ENCODE data around the gene SLC25A12. TPM values are rescaled to one million over a fixed set of nuclear protein-coding genes. Genes with fewer than 3 reads are reported as not detected.

SLC25A12 gene
- total RNA-seq, 1 donor from 2014 or later: 9.7 TPM

DNA sequence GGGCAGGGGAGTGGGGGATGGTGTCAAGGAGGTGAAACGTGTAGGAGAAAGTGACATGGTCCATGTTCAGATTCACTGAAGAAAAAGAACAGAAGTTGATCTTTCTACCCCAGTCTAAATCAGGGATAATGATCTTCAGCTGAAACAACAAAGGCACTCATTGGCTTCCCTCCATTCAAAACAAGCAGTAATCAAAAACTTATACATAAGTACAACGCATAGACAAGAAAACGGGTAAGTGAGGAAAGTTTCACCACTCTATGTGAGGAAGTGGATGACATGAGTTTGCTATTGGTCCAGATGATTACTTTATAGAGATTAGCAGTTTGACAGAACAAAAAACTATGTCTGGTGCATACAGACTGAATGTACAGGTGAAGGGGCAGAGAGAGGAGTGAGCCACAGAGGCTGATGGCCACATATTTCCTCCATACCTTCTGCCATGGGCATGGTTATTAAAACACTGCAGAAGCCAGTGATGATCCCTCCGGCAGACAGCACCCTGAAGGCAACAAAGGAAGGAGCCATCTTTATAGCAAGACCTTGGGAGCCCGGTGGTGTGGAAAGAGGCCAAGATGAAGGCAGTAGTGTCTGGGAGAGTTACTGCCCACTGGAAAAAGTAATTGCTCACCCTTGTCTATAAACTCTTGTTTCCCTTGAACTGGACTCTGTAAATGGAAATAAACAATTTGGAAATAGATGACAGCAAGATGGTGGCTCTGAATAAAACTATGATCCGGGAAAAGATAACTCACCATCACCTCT, 57.7 kb downstream of the SLC25A12 start:
- peaks cover 9% of the 10 kb centered on the region for H3K4me1 Mint-ChIP-seq (ENCODE audit: unreplicated experiment)
- H3K9me3 Mint-ChIP-seq (ENCODE audit: unreplicated experiment): peaks cover 10% of the 10 kb centered on the region
- TF ChIP-seq CTCF (IDR thresholded peaks at IDR 0.05; ENCODE audit: unreplicated experiment): no peak
- H3K36me3 Mint-ChIP-seq (ENCODE audit: low read depth, unreplicated experiment): peaks cover 50% of the 10 kb centered on the region
- H3K27me3 Mint-ChIP-seq (ENCODE audit: unreplicated experiment): peaks cover 2% of the 10 kb centered on the region
- H3K27ac Mint-ChIP-seq (ENCODE audit: unreplicated experiment): no peak overlapping the region
- DNase-seq (ENCODE audit: low spot score): no peak
- H3K4me3 Mint-ChIP-seq (ENCODE audit: unreplicated experiment): no peak overlapping the region

DNA sequence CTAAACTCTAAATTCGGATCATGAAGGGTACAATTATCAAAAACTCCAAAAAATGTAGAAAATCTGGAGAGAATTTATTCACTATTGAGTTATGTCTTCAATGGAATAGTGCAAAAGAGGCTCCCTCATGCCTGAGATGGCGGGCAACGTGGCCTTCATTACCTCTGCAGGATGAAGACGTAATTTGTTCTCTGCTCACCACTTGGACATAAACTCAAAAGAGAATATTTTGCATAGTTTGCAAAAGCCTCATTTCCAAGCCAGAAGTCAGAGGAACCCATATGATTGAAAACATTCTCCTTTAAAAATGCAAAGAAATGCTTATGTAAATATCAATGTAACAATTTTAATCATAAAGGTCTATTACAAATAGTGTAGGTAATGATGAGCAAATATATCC, 58.7 kb downstream of the SLC25A12 start:
- Mint-ChIP-seq H3K27ac (ENCODE audit: unreplicated experiment) (no peak overlapping the region), H3K27me3 (ENCODE audit: unreplicated experiment) (peaks cover 2% of the 10 kb centered on the region), H3K4me3 (ENCODE audit: unreplicated experiment) (no peak overlapping the region), H3K9me3 (ENCODE audit: unreplicated experiment) (peaks cover 14% of the 10 kb centered on the region), H3K36me3 (ENCODE audit: low read depth, unreplicated experiment) (peaks cover 59% of the 10 kb centered on the region), H3K4me1 (ENCODE audit: unreplicated experiment) (peaks cover 9% of the 10 kb centered on the region)
- no peak for TF ChIP-seq CTCF (IDR thresholded peaks at IDR 0.05; ENCODE audit: unreplicated experiment)
- DNase-seq (ENCODE audit: low spot score): no peak

GRCh38 chr2:171834286-171834685, 59.8 kb downstream of the SLC25A12 start:
- peaks cover 14% of the 10 kb centered on the region for H3K9me3 Mint-ChIP-seq (ENCODE audit: unreplicated experiment)
- no peak overlapping the region for H3K27ac Mint-ChIP-seq (ENCODE audit: unreplicated experiment)
- peaks cover 2% of the 10 kb centered on the region for H3K27me3 Mint-ChIP-seq (ENCODE audit: unreplicated experiment)
- H3K4me1 Mint-ChIP-seq (ENCODE audit: unreplicated experiment): peaks cover 9% of the 10 kb centered on the region
- peaks cover 67% of the 10 kb centered on the region for H3K36me3 Mint-ChIP-seq (ENCODE audit: low read depth, unreplicated experiment)
- DNase-seq (ENCODE audit: low spot score): no peak
- TF ChIP-seq CTCF (IDR thresholded peaks at IDR 0.05; ENCODE audit: unreplicated experiment): no peak
- H3K4me3 Mint-ChIP-seq (ENCODE audit: unreplicated experiment): no peak overlapping the region

- H3K9me3 Mint-ChIP-seq (ENCODE audit: unreplicated experiment): peaks cover 14% of the 10 kb centered on the region
- peaks cover 8% of the 10 kb centered on the region for H3K4me1 Mint-ChIP-seq (ENCODE audit: unreplicated experiment)
- TF ChIP-seq CTCF (IDR thresholded peaks at IDR 0.05; ENCODE audit: unreplicated experiment): no peak
- H3K27me3 Mint-ChIP-seq (ENCODE audit: unreplicated experiment): peaks cover 2% of the 10 kb centered on the region
- H3K4me3 Mint-ChIP-seq (ENCODE audit: unreplicated experiment): peak overlapping the region; percentile 29
- peaks cover 70% of the 10 kb centered on the region for H3K36me3 Mint-ChIP-seq (ENCODE audit: low read depth, unreplicated experiment)
- no peak for DNase-seq (ENCODE audit: low spot score)
- no peak overlapping the region for H3K27ac Mint-ChIP-seq (ENCODE audit: unreplicated experiment)
Observed at GRCh38 chr2:171832489-171832888, 61.6 kb downstream of the SLC25A12 start.

DNA sequence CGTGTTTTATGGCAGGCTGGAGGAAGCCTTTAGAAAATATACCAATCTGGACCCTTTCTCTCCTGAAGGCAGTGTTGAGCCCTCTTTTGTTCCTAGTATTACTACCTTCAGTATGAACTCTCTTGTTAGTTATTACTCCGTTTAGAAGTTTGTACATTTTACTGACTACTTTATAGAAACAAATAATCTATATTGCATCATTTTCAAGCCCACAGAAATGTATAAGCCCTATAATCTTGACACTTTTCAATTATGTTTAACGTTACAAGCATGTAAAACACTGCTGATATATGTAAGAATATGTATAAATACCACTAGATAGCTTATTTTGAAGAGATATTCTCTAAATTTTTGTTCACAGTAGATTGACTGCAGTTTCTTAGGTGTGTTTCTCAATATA, 64.0 kb downstream of the SLC25A12 start:
- Mint-ChIP-seq H3K36me3 (ENCODE audit: low read depth, unreplicated experiment) (peaks cover 64% of the 10 kb centered on the region), H3K9me3 (ENCODE audit: unreplicated experiment) (peaks cover 14% of the 10 kb centered on the region), H3K4me1 (ENCODE audit: unreplicated experiment) (no peaks in the 10 kb centered on the region), H3K4me3 (ENCODE audit: unreplicated experiment) (peak overlapping the region; percentile 13), H3K27ac (ENCODE audit: unreplicated experiment) (no peak overlapping the region), H3K27me3 (ENCODE audit: unreplicated experiment) (peaks cover 2% of the 10 kb centered on the region)
- no peak for DNase-seq (ENCODE audit: low spot score)
- no peak for TF ChIP-seq CTCF (IDR thresholded peaks at IDR 0.05; ENCODE audit: unreplicated experiment)
